ENCODE measurements around the gene UBFD1.
"Not testable (repeated sequence)": the region's sequence is repeated elsewhere in the genome, so short reads cannot be mapped to it uniquely, and the experiment has no call there.

UBFD1 gene

GRCh38 chr16:23608194-23608593, 50.7 kb downstream of the UBFD1 start:
- no peak for DNase-seq (ENCODE audit: low read depth in 1 of 2, low spot score in 1 of 2)
- no peak for TF ChIP-seq JUND (IDR thresholded peaks at IDR 0.05; ENCODE audit: low read depth)
- in situ Hi-C loops (cut with HindIII; ENCODE audit: low pct_unique_long_range_greater_than_20kb, low sequenced_read_pairs), result no loop called here

- in situ Hi-C loops (cut with HindIII; ENCODE audit: low pct_unique_long_range_greater_than_20kb, low sequenced_read_pairs), result no loop called here
- no peak for TF ChIP-seq JUND (IDR thresholded peaks at IDR 0.05; ENCODE audit: low read depth)
- DNase-seq (ENCODE audit: low read depth in 1 of 2, low spot score in 1 of 2), result no peak
Measured at GRCh38 chr16:23609929-23610328, 52.4 kb downstream of the UBFD1 start.

- in situ Hi-C loops (cut with HindIII; ENCODE audit: low pct_unique_long_range_greater_than_20kb, low sequenced_read_pairs); DNase-seq (ENCODE audit: low read depth in 1 of 2, low spot score in 1 of 2): not testable (repeated sequence)
Measured at GRCh38 chr16:23610905-23611304, 53.4 kb downstream of the UBFD1 start.

- no peak for TF ChIP-seq JUND (IDR thresholded peaks at IDR 0.05; ENCODE audit: low read depth)
- DNase-seq (ENCODE audit: low read depth in 1 of 2, low spot score in 1 of 2), result no peak
- in situ Hi-C loops (cut with HindIII; ENCODE audit: low pct_unique_long_range_greater_than_20kb, low sequenced_read_pairs), result no loop called here
Measured at GRCh38 chr16:23611936-23612335, 54.4 kb downstream of the UBFD1 start.

GRCh38 chr16:23615805-23616204, 58.3 kb downstream of the UBFD1 start:
- no peak for TF ChIP-seq JUND (IDR thresholded peaks at IDR 0.05; ENCODE audit: low read depth)
- in situ Hi-C loops (cut with HindIII; ENCODE audit: low pct_unique_long_range_greater_than_20kb, low sequenced_read_pairs), result no loop called here
- no peak for DNase-seq (ENCODE audit: low read depth in 1 of 2, low spot score in 1 of 2)
